HEK293 (cell line): Measurements from ENCODE around the gene TDO2.

ENCODE experiments used
- KLF7 ChIP-seq: fragments of 450-650 bp; formaldehyde crosslinking; IDR thresholded peaks from 2 replicates; pipeline ENCODE4 v1.5.1; 2016; ENCODE audit warnings: missing biosample characterization, missing genetic modification characterization, borderline replicate concordance
- MZF1 ChIP-seq: fragments of 450-650 bp; formaldehyde crosslinking; IDR thresholded peaks from 2 replicates; pipeline ENCODE4 v1.5.1; 2017; ENCODE audit warnings: missing biosample characterization, missing genetic modification characterization, borderline replicate concordance
- RBAK ChIP-seq: fragments of 450-650 bp; formaldehyde crosslinking; IDR thresholded peaks from 2 replicates; pipeline ENCODE4 v1.5.1; 2016; ENCODE audit warnings: missing biosample characterization, missing genetic modification characterization
- ZNF2 ChIP-seq: fragments of 450-650 bp; formaldehyde crosslinking; IDR thresholded peaks from 2 replicates; pipeline ENCODE4 v1.5.1; 2016; ENCODE audit warnings: missing biosample characterization, missing genetic modification characterization
- ZNF585B ChIP-seq: fragments of 450-650 bp; formaldehyde crosslinking; IDR thresholded peaks from 2 replicates; pipeline ENCODE4 v1.5.1; 2016; ENCODE audit warnings: missing biosample characterization, missing genetic modification characterization
- ZNF629 ChIP-seq: fragments of 450-650 bp; formaldehyde crosslinking; IDR thresholded peaks from 2 replicates; pipeline ENCODE4 v1.5.1; 2017; ENCODE audit warnings: missing biosample characterization, missing genetic modification characterization
- ZNF837 ChIP-seq: fragments of 450-650 bp; formaldehyde crosslinking; IDR thresholded peaks from 2 replicates; pipeline ENCODE4 v1.5.1; 2016; ENCODE audit warnings: missing biosample characterization, missing genetic modification characterization
- TF ChIP-seq, protein P1 (sequence below): fragments of 450-650 bp; formaldehyde crosslinking; IDR thresholded peaks from 2 replicates; pipeline ENCODE4; 2016; ENCODE audit warnings: missing biosample characterization, missing genetic modification characterization
- TF ChIP-seq, protein P2 (sequence below): fragments of 450-650 bp; formaldehyde crosslinking; conservative IDR thresholded peaks from 2 replicates; pipeline ENCODE4 v1.5.1; 2016; ENCODE audit warnings: low read depth, missing biosample characterization, missing genetic modification characterization
- TF ChIP-seq, protein P3 (sequence below): fragments of 450-650 bp; formaldehyde crosslinking; IDR thresholded peaks from 2 replicates; pipeline ENCODE4 v1.5.1; 2017; ENCODE audit warnings: missing biosample characterization, missing genetic modification characterization
- TF ChIP-seq, protein P4 (sequence below): fragments of 450-650 bp; formaldehyde crosslinking; IDR thresholded peaks from 2 replicates; pipeline ENCODE4 v1.5.1; 2016; ENCODE audit warnings: missing biosample characterization, missing genetic modification characterization
- TF ChIP-seq, protein P5 (sequence below): fragments of 450-650 bp; formaldehyde crosslinking; conservative IDR thresholded peaks from 2 replicates; pipeline ENCODE4 v1.5.1; 2016; ENCODE audit warnings: low read depth, missing biosample characterization, missing genetic modification characterization

DNA sequence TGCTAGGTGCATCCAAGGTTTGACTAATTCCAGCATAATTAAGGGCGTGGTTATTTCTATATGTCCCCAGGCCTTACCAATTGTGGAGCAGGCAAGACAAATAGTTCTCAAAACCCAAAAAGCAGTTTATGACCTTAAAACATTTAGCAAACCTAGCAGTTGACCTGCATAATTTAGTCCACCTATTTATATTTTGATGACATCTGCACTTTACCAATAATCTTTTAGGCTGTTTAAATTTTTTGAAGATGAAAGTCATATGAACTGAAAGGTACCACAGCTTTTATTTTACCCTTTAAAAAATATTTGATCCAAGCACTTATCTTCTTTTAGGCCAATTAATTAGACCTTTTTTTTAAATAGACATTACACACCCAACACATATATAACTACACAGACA is 27.6 kb upstream of the TDO2 start:
- TF ChIP-seq, protein P1, sequence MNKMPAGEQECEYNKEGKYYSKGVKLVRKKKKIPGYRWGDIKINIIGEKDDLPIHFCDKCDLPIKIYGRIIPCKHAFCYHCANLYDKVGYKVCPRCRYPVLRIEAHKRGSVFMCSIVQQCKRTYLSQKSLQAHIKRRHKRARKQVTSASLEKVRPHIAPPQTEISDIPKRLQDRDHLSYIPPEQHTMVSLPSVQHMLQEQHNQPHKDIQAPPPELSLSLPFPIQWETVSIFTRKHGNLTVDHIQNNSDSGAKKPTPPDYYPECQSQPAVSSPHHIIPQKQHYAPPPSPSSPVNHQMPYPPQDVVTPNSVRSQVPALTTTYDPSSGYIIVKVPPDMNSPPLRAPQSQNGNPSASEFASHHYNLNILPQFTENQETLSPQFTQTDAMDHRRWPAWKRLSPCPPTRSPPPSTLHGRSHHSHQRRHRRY (tag by site-specific recombination), result no peak
- TF ChIP-seq ZNF585B (tag by site-specific recombination) (no peak), KLF7 (tag by site-specific recombination) (no peak), ZNF837 (tag by site-specific recombination) (no peak), ZNF629 (tag by site-specific recombination) (no peak), ZNF2 (no peak), RBAK (tag by site-specific recombination) (no peak), MZF1 (tag by site-specific recombination) (no peak)
- TF ChIP-seq, protein P2, sequence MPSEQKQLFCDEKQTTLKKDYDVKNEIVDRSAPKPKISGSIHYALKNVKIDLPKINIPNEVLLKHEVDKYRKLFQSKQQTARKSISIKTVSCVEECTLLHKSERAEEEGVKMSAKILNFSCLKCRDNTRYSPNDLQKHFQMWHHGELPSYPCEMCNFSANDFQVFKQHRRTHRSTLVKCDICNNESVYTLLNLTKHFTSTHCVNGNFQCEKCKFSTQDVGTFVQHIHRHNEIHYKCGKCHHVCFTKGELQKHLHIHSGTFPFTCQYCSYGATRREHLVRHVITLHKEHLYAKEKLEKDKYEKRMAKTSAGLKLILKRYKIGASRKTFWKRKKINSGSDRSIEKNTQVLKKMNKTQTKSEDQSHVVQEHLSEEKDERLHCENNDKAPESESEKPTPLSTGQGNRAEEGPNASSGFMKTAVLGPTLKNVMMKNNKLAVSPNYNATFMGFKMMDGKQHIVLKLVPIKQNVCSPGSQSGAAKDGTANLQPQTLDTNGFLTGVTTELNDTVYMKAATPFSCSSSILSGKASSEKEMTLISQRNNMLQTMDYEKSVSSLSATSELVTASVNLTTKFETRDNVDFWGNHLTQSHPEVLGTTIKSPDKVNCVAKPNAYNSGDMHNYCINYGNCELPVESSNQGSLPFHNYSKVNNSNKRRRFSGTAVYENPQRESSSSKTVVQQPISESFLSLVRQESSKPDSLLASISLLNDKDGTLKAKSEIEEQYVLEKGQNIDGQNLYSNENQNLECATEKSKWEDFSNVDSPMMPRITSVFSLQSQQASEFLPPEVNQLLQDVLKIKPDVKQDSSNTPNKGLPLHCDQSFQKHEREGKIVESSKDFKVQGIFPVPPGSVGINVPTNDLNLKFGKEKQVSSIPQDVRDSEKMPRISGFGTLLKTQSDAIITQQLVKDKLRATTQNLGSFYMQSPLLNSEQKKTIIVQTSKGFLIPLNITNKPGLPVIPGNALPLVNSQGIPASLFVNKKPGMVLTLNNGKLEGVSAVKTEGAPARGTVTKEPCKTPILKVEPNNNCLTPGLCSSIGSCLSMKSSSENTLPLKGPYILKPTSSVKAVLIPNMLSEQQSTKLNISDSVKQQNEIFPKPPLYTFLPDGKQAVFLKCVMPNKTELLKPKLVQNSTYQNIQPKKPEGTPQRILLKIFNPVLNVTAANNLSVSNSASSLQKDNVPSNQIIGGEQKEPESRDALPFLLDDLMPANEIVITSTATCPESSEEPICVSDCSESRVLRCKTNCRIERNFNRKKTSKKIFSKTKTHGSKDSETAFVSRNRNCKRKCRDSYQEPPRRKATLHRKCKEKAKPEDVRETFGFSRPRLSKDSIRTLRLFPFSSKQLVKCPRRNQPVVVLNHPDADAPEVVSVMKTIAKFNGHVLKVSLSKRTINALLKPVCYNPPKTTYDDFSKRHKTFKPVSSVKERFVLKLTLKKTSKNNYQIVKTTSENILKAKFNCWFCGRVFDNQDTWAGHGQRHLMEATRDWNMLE, result no peak
- TF ChIP-seq, protein P3, sequence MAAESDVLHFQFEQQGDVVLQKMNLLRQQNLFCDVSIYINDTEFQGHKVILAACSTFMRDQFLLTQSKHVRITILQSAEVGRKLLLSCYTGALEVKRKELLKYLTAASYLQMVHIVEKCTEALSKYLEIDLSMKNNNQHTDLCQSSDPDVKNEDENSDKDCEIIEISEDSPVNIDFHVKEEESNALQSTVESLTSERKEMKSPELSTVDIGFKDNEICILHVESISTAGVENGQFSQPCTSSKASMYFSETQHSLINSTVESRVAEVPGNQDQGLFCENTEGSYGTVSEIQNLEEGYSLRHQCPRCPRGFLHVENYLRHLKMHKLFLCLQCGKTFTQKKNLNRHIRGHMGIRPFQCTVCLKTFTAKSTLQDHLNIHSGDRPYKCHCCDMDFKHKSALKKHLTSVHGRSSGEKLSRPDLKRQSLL (tag by site-specific recombination), result no peak
- TF ChIP-seq, protein P4, sequence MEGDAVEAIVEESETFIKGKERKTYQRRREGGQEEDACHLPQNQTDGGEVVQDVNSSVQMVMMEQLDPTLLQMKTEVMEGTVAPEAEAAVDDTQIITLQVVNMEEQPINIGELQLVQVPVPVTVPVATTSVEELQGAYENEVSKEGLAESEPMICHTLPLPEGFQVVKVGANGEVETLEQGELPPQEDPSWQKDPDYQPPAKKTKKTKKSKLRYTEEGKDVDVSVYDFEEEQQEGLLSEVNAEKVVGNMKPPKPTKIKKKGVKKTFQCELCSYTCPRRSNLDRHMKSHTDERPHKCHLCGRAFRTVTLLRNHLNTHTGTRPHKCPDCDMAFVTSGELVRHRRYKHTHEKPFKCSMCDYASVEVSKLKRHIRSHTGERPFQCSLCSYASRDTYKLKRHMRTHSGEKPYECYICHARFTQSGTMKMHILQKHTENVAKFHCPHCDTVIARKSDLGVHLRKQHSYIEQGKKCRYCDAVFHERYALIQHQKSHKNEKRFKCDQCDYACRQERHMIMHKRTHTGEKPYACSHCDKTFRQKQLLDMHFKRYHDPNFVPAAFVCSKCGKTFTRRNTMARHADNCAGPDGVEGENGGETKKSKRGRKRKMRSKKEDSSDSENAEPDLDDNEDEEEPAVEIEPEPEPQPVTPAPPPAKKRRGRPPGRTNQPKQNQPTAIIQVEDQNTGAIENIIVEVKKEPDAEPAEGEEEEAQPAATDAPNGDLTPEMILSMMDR (tag by site-specific recombination), result no peak
- TF ChIP-seq, protein P5, sequence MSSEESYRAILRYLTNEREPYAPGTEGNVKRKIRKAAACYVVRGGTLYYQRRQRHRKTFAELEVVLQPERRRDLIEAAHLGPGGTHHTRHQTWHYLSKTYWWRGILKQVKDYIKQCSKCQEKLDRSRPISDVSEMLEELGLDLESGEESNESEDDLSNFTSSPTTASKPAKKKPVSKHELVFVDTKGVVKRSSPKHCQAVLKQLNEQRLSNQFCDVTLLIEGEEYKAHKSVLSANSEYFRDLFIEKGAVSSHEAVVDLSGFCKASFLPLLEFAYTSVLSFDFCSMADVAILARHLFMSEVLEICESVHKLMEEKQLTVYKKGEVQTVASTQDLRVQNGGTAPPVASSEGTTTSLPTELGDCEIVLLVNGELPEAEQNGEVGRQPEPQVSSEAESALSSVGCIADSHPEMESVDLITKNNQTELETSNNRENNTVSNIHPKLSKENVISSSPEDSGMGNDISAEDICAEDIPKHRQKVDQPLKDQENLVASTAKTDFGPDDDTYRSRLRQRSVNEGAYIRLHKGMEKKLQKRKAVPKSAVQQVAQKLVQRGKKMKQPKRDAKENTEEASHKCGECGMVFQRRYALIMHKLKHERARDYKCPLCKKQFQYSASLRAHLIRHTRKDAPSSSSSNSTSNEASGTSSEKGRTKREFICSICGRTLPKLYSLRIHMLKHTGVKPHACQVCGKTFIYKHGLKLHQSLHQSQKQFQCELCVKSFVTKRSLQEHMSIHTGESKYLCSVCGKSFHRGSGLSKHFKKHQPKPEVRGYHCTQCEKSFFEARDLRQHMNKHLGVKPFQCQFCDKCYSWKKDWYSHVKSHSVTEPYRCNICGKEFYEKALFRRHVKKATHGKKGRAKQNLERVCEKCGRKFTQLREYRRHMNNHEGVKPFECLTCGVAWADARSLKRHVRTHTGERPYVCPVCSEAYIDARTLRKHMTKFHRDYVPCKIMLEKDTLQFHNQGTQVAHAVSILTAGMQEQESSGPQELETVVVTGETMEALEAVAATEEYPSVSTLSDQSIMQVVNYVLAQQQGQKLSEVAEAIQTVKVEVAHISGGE, result no peak
